Measurements from ENCODE around the gene SETBP1.

DNA sequence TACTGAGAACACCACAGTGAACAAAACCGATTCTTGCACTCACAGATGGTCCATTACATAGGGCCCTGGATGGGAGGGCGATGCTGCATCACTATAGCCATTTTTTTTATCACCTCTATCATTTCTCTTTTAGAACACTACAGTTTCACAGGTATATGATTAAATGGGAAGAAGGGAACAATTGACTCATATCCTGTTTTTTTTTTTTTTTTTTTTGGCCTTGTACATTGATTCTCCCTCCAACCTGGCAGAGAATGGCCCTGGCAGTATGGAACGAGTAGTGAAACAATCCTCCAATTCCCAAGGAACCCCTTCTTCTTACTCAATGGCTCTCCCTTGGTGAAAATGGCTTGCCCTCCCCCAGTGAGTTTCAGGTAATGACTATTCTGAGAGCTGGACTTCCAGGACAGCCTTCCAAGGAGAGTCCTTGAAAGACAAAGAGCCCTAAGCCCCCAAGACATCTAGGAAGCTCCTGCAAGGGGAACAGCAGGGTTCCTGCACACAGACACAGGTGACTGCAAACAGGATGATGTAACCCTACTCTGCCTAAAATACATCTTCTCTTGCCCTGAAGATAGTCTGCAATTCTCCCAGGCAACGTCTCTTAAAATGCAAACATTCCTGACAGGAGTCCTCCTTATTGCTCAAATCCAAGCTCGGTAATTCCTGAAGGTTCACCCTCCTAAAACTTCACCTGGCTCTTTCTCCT is 405.4 kb downstream of the SETBP1 start:
- TF ChIP-seq XRCC3 (IDR thresholded peaks at IDR 0.05) = no peak
- TF ChIP-seq, protein P1, sequence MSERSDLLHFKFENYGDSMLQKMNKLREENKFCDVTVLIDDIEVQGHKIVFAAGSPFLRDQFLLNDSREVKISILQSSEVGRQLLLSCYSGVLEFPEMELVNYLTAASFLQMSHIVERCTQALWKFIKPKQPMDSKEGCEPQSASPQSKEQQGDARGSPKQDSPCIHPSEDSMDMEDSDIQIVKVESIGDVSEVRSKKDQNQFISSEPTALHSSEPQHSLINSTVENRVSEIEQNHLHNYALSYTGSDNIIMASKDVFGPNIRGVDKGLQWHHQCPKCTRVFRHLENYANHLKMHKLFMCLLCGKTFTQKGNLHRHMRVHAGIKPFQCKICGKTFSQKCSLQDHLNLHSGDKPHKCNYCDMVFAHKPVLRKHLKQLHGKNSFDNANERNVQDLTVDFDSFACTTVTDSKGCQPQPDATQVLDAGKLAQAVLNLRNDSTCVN (CRISPR knock-in tag; IDR thresholded peaks at IDR 0.05) = no peak
- TF ChIP-seq TAF9B (IDR thresholded peaks at IDR 0.05; ENCODE audit: partially characterized antibody) = no peak
- no peak for TF ChIP-seq POLR2G (IDR thresholded peaks at IDR 0.05; ENCODE audit: low read depth, low read length)
- TF ChIP-seq, protein P2, sequence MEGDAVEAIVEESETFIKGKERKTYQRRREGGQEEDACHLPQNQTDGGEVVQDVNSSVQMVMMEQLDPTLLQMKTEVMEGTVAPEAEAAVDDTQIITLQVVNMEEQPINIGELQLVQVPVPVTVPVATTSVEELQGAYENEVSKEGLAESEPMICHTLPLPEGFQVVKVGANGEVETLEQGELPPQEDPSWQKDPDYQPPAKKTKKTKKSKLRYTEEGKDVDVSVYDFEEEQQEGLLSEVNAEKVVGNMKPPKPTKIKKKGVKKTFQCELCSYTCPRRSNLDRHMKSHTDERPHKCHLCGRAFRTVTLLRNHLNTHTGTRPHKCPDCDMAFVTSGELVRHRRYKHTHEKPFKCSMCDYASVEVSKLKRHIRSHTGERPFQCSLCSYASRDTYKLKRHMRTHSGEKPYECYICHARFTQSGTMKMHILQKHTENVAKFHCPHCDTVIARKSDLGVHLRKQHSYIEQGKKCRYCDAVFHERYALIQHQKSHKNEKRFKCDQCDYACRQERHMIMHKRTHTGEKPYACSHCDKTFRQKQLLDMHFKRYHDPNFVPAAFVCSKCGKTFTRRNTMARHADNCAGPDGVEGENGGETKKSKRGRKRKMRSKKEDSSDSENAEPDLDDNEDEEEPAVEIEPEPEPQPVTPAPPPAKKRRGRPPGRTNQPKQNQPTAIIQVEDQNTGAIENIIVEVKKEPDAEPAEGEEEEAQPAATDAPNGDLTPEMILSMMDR (IDR thresholded peaks at IDR 0.05 in 2 of 3, conservative IDR thresholded peaks at IDR 0.05 in 1 of 3; ENCODE audit: insufficient read depth in 2 of 3, low read depth in 1 of 3, low read length in 3 of 3) = no peak
- no peak for TF ChIP-seq CBX1 (IDR thresholded peaks at IDR 0.05; ENCODE audit: low read depth)
- TF ChIP-seq GTF2F1 (IDR thresholded peaks at IDR 0.05; ENCODE audit: low read depth, low read length) = no peak
